Suprapubic skin (tissue), 3 donors: Measurements from ENCODE around the gene TOM1L2.

Experiments
- POLR2A ChIP-seq, 2 donors: fragments of 450-650 bp; IDR thresholded peaks; one replicate each; pipeline ENCODE4 v1.6.1; 2017; ENCODE audit warnings: antibody characterized with exemption in 2 of 2, mild to moderate bottlenecking in 2 of 2, moderate library complexity in 2 of 2
- TF ChIP-seq, protein P1 (sequence below), 2 donors: fragments of 200-600 bp in 1 of 2; fragments of 450-650 bp in 1 of 2; sonication (generic) in 1 of 2; IDR thresholded peaks; one replicate each; pipeline ENCODE4 v1.5.1; 2016 to 2019; ENCODE audit warnings: antibody characterized with exemption in 2 of 2, mild to moderate bottlenecking in 1 of 2, moderate library complexity in 1 of 2

DNA sequence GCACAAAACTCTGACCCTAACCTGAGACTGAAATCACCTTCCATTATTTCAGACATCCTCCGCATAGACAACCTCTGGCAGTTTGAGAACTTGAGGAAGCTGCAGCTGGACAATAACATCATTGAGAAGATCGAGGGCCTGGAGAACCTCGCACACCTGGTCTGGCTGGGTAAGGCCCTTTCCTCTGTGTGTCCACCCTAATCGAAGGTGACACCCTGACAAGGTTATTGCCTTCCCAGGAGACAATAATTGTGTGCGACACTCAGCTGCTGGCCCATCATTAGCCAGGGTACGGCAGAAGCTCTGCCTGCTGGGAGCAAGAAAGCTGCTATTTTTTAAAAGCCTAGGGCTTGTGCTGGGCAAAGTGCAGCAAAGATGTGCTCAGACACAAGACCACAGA, 11.6 kb upstream of the TOM1L2 start:
- TF ChIP-seq, protein P1, sequence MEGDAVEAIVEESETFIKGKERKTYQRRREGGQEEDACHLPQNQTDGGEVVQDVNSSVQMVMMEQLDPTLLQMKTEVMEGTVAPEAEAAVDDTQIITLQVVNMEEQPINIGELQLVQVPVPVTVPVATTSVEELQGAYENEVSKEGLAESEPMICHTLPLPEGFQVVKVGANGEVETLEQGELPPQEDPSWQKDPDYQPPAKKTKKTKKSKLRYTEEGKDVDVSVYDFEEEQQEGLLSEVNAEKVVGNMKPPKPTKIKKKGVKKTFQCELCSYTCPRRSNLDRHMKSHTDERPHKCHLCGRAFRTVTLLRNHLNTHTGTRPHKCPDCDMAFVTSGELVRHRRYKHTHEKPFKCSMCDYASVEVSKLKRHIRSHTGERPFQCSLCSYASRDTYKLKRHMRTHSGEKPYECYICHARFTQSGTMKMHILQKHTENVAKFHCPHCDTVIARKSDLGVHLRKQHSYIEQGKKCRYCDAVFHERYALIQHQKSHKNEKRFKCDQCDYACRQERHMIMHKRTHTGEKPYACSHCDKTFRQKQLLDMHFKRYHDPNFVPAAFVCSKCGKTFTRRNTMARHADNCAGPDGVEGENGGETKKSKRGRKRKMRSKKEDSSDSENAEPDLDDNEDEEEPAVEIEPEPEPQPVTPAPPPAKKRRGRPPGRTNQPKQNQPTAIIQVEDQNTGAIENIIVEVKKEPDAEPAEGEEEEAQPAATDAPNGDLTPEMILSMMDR (IDR thresholded peaks at IDR 0.05): no peak
- TF ChIP-seq POLR2A (IDR thresholded peaks at IDR 0.05): no peak
